Measurements from ENCODE around the gene CTNNA2. TPM values are rescaled to one million over a fixed set of nuclear protein-coding genes. Genes with fewer than 3 reads are reported as not detected.

Gene CTNNA2
- total and polyA plus RNA-seq, 2 of the 8 experiments (the other 6 are each of a cell fraction or from before 2014, with no cell fraction given), result 3.9 to 9.0 TPM

DNA sequence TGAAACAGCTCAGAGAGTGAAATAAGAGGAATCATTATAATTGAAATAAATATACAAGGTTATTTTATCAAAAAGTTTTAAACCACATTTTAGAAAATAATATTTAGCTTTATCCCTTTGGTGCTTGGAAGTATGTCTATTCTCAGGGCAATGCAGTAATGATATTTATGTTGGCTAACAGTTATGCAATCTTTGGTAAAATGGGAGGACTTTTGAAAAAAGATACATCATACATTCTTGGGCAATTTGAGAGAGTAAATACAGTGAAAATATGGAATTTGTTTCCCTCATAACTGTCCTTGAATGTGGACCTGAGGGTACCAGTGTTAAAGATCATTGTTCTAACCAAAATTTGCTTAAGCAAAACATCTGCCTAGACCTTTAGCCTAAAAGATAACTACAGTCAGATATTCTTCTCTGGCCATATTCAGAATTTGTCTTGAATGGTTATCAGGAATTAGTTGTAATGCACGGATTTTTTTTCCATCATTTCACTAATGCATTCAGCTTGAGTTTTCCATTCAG lies 654.5 kb downstream of the CTNNA2 start (continued):
- TF ChIP-seq, protein P1, sequence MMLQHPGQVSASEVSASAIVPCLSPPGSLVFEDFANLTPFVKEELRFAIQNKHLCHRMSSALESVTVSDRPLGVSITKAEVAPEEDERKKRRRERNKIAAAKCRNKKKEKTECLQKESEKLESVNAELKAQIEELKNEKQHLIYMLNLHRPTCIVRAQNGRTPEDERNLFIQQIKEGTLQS (IDR thresholded peaks at IDR 0.05; ENCODE audit: insufficient read depth, low read depth, low read length), result no peak
- TF ChIP-seq MAFK (IDR thresholded peaks at IDR 0.05; ENCODE audit: low read depth, low read length) (no peak), JUN (IDR thresholded peaks at IDR 0.05; ENCODE audit: low read depth, low read length) (no peak), SIX5 (IDR thresholded peaks at IDR 0.05; ENCODE audit: low read depth, low read length) (no peak), CBX8 (IDR thresholded peaks at IDR 0.05; ENCODE audit: borderline replicate concordance, low read depth, low read length) (no peak), SP4 (IDR thresholded peaks at IDR 0.05; ENCODE audit: low read length) (no peak)
- TF ChIP-seq, protein P2, sequence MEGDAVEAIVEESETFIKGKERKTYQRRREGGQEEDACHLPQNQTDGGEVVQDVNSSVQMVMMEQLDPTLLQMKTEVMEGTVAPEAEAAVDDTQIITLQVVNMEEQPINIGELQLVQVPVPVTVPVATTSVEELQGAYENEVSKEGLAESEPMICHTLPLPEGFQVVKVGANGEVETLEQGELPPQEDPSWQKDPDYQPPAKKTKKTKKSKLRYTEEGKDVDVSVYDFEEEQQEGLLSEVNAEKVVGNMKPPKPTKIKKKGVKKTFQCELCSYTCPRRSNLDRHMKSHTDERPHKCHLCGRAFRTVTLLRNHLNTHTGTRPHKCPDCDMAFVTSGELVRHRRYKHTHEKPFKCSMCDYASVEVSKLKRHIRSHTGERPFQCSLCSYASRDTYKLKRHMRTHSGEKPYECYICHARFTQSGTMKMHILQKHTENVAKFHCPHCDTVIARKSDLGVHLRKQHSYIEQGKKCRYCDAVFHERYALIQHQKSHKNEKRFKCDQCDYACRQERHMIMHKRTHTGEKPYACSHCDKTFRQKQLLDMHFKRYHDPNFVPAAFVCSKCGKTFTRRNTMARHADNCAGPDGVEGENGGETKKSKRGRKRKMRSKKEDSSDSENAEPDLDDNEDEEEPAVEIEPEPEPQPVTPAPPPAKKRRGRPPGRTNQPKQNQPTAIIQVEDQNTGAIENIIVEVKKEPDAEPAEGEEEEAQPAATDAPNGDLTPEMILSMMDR (IDR thresholded peaks at IDR 0.05; ENCODE audit: control extremely low read depth in 1 of 3, insufficient read depth in 1 of 3, low read depth in 1 of 3, low read length in 3 of 3), result no peak

Measured in H1 (cell line).